ENCODE results near the gene SIRT3.

SIRT3 gene

GRCh38 chr11:270451-271318, 34.5 kb upstream of the SIRT3 start:
- DNase-seq = no peak

GRCh38 chr11:269146-269890, 33.2 kb upstream of the SIRT3 start:
- DNase-seq = peak; percentile 35 to 94 (median 74)

- peak in 5 of 6 experiments; percentile 31 to 78 (median 56) for DNase-seq
Measured at GRCh38 chr11:268716-269145, 32.6 kb upstream of the SIRT3 start.

- DNase-seq = peak; percentile 59 to 76 (median 66)
Measured at GRCh38 chr11:267491-267994, 31.4 kb upstream of the SIRT3 start.

GRCh38 chr11:266676-267439, 30.7 kb upstream of the SIRT3 start:
- DNase-seq = peak in 2 of 6 experiments; percentile 67 to 73

- DNase-seq = no peak
Measured at GRCh38 chr11:261624-262023, 25.5 kb upstream of the SIRT3 start.

- peak in 1 of 6 experiments; percentile 6 for DNase-seq
Measured at GRCh38 chr11:259413-259812, 23.3 kb upstream of the SIRT3 start.

GRCh38 chr11:257766-258493, 21.8 kb upstream of the SIRT3 start:
- no peak for DNase-seq

- no peak for DNase-seq
Measured at GRCh38 chr11:256952-257737, 21.0 kb upstream of the SIRT3 start.

- DNase-seq = no peak
Measured at GRCh38 chr11:255816-256215, 19.7 kb upstream of the SIRT3 start.

- DNase-seq = no peak
Measured at GRCh38 chr11:255176-255575, 19.0 kb upstream of the SIRT3 start.

GRCh38 chr11:253886-254270, 17.7 kb upstream of the SIRT3 start:
- DNase-seq = no peak

- DNase-seq = no peak
Measured at GRCh38 chr11:253160-253885, 17.2 kb upstream of the SIRT3 start.

- no peak for DNase-seq
Measured at GRCh38 chr11:252666-253065, 16.5 kb upstream of the SIRT3 start.

- no peak for DNase-seq
Measured at GRCh38 chr11:251550-251949, 15.4 kb upstream of the SIRT3 start.

GRCh38 chr11:250740-251299, 14.7 kb upstream of the SIRT3 start:
- peak; percentile 69 to 86 (median 77) for DNase-seq

GRCh38 chr11:250274-250673, 14.1 kb upstream of the SIRT3 start:
- DNase-seq = no peak

GRCh38 chr11:249062-249461, 12.9 kb upstream of the SIRT3 start:
- DNase-seq = no peak

- no peak for DNase-seq
Measured at GRCh38 chr11:244376-244775, 8.2 kb upstream of the SIRT3 start.

- no peak for DNase-seq
Measured at GRCh38 chr11:241634-242033, 5.5 kb upstream of the SIRT3 start.
